HG03442 (cell line): ENCODE measurements around the gene HMOX2.

ENCODE experiments used
- ATAC-seq: cut with Tn5 transposase; IDR thresholded peaks from one replicate; pipeline ENCODE4 v1.9.1; 2021; ENCODE audit warnings: mild to moderate bottlenecking, moderate library complexity; ENCODE audit not compliant: unreplicated experiment

The HMOX2 gene

GRCh38 chr16:4500272-4500671 lies 24.1 kb downstream of the HMOX2 start:
- ATAC-seq: no peak

DNA sequence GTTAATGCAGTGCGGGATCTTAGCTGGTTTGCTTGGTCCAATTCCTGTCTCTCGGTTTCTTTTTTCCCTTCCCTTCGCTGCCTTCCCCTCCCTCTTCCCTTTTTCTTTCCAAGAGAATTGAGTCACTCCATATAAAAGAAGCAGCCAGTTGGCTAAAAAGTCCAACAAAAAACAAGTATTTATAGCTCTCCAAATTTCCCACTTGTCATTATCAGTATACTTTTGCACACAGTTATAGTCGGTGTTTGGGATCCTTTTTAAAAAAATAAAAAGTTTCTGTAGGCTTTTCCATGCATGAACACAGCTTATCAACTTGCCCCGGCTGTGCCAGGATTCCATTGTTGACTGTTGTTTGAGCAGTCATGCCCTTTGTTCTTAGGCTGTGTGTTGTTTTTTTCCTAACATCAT lies 24.9 kb downstream of the HMOX2 start:
- no peak for ATAC-seq

DNA sequence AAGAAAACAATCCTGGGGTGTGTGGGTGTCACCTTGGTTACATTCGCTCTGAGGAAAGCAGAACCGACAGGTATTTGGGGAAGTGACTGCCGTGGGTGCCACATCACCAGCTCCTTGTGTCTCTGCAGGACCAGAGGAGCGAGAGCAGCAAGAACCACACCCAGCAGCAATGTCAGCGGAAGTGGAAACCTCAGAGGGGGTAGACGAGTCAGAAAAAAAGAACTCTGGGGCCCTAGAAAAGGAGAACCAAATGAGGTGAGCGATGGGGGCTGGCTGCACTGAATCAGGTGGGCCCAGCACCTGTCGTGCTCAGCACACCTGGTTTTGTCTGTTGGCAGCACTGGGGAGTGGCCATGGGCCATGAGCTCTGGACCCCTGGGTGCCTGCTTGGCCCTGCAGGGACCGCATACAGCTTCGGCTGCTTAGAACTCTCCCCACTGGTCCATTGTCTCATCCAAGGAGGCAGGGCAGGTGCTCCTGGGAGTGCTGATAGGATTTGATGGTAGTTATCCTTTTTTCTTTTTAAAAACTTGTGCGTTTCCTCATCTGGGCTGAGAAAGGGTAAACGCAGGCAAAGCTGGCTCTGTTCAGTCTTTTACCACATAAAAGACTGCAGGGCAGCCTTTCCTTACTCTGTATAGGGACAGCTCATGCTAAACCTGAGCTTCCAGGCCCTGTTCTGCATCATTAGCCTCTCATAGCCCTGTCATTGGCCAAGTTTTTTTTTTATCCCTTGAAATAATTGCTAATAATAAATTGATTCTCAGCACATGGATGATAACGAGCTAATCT lies 29.4 kb downstream of the HMOX2 start:
- ATAC-seq: peak; percentile 69

DNA sequence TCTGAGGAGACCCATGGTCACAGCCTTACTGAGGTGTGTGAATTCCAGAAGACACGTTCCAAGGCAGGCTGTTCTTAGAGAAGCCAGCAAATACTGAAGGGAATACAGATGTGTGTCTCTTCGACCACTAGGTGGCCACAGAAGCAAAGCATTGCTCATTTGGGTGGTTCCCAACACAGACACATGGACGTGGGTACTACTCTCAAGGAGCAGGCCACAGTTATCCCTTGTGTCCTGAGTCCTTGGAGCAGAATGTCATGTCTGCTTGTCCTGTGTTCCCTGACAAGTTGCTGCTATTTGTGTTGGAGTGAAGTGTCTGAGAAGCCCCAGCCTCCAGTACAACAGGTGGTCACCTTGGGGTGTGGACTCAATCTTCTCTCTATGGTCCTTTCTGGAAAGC lies 30.3 kb downstream of the HMOX2 start:
- no peak for ATAC-seq

GRCh38 chr16:4507588-4508345 lies 31.6 kb downstream of the HMOX2 start:
- ATAC-seq: no peak

- no peak for ATAC-seq
Measured at GRCh38 chr16:4508806-4509205, 32.6 kb downstream of the HMOX2 start.

GRCh38 chr16:4509420-4509819 lies 33.2 kb downstream of the HMOX2 start:
- ATAC-seq: no peak

GRCh38 chr16:4510131-4510530 lies 33.9 kb downstream of the HMOX2 start:
- ATAC-seq: no peak

GRCh38 chr16:4510747-4511426 lies 34.7 kb downstream of the HMOX2 start:
- no peak for ATAC-seq

DNA sequence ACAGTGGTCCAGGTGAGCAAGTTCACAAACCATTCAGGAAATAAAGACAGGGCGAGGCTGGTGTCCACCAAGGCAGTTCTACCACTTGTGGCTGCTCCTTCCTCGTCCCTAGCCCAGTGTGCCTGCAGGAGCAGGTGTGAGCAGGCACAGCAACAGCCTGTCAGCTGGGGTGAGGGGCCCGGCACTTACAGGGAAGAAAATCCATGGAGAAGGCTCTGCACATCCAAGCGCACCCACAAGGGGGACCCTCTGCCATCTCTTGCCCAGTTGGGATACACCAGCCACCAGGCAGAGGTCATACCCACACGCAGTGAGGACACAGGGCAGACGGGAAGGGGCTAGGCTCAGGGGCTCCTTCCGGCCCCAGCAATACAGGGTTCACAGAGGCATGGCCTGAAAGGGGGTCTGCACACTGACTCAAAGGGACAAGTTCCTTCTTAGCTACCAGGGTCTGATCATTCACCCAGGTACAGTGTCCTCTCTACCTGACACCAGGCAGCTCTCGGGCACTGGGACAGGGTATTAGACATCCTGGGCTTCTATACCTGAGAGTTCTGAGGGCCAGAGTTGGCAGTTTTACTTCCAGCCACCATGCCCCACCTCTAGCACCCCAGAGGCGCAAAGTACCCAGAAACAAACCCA lies 35.4 kb downstream of the HMOX2 start:
- no peak for ATAC-seq

DNA sequence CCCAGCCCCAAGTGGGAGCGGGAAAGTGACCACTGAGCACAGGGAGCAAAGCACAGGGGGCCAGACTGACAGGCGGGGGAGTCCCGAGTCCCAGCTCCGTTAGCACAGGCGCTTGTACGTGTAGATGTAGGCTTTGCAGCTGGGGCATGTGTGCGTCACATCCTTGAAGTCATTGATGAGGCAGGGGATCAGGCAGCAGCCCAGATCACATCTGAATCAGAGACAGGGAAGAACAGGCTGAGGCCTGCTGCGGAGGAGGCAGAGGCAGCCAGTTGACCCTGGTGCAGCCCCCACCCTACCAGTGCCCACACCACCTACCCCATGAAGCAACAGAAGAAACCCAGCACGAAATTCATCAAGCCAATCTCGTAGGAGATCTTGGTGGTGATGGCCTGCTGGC lies 36.3 kb downstream of the HMOX2 start:
- no peak for ATAC-seq

- ATAC-seq: no peak
Measured at GRCh38 chr16:4513086-4513860, 37.1 kb downstream of the HMOX2 start.

- ATAC-seq: no peak
Measured at GRCh38 chr16:4513881-4514280, 37.7 kb downstream of the HMOX2 start.

- ATAC-seq: no peak
Measured at GRCh38 chr16:4514606-4515005, 38.4 kb downstream of the HMOX2 start.

DNA sequence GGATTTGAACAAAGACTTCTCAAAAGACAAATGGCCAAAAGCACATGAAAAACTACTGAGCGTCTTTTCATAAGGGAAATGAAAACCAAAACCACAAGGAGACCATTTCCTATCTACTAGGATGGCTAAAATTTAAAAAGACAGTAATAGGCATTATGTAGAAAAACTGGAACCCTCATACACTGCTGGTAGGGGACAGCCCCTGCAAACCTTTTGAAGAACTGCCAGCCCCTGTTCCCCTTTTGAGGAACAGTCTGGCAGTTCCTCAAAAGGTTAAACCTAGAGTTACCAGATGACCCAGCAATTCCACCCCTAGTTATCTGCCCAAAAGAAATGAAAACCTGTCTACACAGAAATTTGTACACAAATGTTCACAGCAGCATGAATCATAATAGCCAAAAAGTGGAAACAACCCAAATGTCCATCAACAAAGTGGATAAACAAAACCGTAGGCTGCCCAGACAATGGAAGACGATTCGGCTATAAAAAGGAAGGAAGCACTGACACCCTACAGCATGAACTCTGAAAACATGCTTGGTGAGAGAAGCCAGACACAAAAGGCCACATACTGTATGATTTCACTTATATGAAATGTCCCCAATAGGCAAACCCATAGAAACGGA lies 39.5 kb downstream of the HMOX2 start:
- peak; percentile 50 for ATAC-seq

DNA sequence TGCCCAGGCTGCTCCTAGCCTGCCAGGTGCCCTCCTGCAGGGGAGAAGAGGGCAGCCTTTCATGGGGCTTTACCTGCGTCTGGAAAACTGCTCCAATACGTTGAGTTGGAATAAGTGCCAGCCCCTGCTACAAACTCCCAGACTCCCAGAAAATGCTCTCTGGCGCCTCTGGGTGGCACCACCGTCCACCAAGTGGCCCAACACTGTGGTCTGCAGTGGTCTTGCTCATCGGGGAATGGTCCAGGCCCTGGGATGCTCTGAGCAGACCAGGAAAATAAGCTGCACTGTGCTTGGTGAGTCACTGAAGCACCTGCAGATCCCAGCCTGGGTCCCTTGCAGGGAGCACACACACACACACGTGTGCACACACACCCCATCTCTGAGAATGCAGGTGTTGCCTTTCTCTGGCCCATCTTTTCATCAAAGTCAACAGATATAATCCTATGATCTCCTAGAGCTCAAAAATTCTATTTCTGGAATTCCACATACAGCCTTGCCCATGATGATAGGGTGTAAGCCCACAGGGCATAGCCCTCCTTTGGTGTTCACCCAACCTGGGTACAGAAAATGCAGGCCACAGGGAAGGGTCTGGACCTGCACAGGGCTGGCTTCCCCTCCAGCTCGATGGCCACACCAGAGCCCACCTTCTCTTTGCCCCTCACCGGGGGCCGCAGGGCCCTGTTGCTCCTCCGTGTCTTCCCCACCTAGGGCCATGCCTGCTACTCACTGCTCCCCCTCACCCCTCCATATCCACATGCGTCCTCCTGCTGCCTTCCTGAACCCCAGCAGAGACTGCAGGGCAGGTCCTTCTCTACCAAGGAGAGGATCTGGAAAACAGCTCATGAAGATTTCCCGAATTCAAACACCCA lies 41.8 kb downstream of the HMOX2 start:
- ATAC-seq: no peak

- no peak for ATAC-seq
Measured at GRCh38 chr16:4519274-4520058, 43.3 kb downstream of the HMOX2 start.

GRCh38 chr16:4520913-4521312 lies 44.7 kb downstream of the HMOX2 start:
- no peak for ATAC-seq
